ENCODE measurements around the gene LMLN.
"Not testable (repeated sequence)": the region's sequence is repeated elsewhere in the genome, so short reads cannot be mapped to it uniquely, and the experiment has no call there.

Gene LMLN

DNA sequence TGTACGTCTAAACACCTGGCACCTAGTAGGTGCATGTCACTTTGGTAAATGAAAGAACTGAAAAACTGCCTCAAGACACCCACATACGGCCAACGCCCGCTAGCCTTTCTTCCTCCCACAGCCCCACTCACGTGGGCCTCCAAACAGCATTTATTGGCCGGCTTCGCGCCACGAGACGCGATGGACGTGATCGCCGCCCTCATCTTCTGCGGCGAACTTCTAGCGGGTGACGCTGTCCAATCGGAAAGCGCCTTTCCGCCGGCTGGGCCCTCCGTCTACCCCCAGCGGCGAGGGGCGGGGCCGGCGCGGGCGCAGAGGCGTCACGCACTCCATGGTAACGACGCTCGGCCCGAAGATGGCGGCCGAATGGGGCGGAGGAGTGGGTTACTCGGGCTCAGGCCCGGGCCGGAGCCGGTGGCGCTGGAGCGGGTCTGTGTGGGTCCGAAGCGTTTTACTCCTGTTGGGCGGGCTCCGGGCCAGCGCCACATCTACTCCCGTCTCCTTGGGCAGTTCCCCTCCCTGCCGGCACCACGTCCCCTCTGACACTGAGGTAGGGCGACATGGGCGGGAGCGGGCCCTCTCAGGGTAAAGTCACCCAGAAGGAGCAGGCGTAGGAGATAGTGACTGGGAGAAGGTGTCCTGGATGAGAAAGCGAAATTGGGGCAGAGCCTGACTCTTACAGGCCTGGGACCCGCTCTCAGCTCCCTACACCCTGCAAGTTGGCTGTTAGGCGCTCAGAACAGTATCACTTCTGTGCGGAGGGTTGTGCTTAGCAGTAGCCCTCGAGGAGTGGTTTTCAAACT, at the start of gene LMLN:
TSS of gene LMLN (plus strand) at position 327 of the 803 bp plus-strand sequence. CDS start at position 356, 29 bp downstream.
- DNase-seq (ENCODE audit: low read depth in 2 of 2) = peak; percentile 80 to 84

DNA sequence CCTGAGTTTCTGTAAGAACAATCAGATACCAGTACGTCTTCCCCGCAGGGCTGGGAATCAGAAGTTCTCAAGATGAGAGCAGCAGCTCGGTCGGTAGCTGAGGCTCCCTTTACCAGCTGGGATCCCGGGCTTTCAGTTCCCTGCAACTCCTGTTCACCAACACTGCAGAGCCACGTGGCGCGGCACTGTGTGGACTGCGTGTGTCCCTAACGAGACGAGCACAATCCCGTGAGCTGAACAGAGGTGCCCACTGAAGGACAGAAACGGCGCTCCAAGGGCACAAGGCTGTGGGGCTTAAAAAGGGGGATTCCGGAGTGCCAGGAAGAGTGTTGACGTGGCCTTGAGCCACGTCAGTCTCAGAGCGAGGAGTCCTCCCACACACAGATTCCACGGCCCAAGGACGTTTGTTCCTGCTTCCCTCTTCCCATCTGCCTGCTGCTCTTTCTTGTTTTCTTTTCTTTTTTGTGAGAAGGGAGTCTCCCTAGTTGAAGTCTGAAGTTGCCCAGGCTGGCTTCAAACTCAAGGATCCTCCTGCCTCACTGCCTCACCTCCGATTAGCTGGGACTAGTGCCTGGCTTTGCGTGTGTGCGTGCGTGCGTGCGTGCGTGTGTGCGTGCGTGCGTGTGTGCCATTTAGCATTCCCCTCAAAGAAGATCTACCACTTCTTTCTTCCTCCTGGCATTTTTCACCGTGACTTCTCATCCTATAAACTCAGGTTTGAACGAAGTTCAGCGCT, 47.1 kb upstream of the LMLN start:
- no peak for DNase-seq (ENCODE audit: low read depth in 2 of 2)

DNA sequence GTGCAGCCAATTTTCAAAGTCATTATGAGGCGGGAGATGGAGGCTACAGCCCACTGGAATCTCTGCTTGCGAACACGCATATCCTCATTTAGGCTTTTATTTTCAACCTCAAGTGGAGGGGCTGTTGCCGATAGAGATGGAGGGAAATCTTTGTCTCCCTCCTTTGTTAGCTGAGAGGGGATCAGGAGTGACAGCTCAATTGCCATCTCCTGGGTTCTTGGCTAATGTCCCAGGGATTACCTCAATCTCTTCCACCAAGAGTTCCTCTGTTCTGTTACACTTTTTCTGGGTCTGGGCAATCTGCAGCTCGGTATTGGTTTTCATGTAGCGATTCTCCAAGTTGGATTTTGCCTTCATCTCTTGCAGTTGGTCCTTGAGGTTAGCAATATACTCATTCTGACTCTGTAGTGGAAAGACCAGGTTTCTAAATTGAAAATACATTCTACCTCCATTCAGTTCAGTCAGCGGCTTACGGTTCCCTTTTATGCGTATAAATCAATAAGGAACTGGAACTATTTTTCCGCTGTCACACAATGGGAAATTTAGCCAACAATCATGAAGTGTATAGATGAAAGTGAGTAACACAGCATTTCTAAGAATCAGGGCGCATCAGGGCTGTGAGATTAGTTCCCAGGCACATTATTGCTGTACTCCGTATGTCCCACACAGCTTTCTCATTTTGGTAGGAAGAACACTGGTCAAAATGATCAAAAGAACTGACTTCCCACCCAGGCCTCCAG, 46.2 kb upstream of the LMLN start:
- no peak for DNase-seq (ENCODE audit: low read depth in 2 of 2)

DNA sequence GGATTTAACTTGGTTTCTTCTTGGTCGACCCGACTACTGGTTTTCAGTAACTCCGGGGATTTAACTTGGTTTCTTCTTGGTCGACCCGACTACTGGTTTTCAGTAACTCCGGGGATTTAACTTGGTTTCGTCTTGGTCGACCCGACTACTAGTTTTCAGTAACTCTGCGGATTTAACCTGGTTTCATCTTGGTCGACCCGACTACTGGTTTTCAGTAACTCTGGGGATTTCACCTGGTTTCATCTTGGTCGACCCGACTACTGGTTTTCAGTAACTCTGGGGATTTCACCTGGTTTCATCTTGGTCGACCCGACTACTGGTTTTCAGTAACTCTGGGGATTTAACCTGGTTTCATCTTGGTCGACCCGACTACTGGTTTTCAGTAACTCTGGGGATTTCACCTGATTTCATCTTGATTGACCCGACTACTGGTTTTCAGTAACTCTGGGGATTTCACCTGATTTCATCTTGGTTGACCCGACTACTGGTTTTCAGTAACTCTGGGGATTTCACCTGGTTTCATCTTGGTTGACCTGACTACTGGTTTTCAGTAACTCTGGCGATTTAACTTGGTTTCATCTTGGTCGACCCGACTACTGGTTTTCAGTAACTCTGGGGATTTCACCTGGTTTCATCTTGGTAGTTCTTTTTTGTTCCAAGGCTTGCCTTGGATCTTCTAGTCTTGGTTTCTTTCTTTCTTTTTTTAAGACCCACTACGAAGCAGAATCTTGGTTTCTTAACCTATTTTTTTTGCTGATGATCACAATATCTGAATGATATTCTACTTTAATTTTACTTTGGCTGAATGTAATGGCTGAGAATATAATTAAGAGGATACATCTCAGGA, 38.4 kb upstream of the LMLN start:
- not testable (repeated sequence) for DNase-seq (ENCODE audit: low read depth in 2 of 2)

DNA sequence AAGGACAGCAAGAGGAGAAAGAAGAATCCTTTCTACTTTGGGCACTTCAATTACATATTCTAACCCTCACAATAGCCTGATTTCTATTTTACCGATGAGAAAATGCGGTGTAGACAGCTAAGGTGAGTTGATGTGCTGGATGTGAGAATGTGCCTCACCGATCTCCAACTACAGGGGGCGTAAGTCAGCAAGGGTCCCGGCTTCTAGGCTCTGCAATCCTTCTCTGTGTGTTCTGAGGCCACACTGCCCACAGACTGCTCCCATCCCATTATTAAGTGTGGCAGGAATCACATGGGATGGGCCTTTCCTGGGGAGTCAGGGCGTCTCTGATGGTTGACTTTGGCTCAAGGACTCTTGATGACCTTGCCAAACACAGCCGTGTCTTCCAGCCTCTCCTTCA, 33.6 kb upstream of the LMLN start:
- DNase-seq (ENCODE audit: low read depth in 2 of 2) = no peak

DNA sequence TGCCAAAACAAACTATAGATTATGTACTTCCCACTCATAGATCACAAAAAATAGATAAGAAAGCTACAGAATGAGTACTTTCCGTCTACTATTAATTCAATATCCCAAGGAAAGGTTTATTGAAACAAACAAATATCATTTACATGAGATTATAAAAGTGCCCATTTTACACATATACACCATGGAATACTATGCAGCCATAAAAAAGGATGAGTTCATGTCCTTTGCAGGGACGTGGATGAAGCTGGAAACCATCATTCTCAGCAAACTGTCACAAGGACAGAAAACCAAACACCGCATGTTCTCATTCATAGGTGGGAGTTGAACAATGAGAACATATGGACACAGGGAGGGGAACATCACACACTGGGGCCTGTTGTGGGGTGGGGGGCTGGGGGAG, 32.4 kb upstream of the LMLN start:
- DNase-seq (ENCODE audit: low read depth in 2 of 2) = not testable (repeated sequence)

DNA sequence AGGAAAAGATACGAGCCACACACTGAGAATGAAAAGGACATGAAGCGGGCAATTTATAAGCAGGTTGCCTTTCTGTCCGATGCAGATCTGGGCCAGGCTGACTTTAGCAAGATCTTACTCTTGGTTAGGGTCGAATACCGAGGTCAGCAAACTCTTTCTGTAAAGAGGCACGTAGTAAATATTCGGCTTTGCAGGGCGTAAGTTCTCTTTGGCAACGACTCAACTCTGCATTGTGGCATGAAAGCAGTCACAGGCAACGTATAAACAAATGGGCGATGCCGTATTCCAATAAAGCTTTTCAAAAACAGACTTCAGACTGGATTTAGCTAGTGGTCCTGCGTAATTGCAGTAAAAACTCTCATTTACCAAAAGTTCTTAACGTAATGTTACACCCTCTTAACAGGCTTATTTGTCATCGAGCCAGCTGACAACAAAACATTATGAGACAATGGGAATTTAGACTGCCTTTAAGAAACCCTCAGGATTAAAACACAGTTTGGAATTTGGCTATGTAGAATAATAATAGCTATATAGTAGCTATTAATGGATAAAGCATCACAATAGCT, 23.1 kb upstream of the LMLN start:
- no peak for DNase-seq (ENCODE audit: low read depth in 2 of 2)

GRCh38 chr3:197940745-197941384, 19.2 kb upstream of the LMLN start:
- DNase-seq (ENCODE audit: low read depth in 2 of 2) = no peak

DNA sequence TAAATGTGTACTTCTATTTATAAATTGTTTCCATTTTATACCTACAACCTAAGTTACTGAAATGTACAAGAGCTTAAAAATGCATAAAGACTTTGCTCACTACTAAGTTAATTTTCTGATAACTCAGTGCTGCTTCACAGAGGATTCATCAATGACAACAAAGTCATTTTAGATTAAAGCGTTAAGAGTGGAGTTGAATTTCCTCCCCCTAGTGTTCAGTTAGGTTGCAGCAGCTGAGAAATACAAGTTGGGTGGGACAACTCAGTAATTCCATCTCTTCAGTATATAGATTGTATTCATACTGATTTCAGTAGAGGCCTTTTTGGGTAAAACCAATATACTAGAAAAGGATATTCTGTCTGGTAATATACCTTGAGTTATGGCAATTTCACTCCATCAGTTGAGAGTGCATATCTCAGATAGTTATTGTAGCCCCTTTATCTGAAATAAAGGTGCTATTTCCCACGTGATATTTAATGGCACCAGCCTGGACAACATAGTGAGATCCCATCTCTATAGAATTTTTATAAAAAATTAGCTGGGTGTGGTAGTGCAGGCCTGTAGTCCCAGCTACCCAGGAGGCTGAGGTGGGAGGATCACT, 17.0 kb upstream of the LMLN start:
- DNase-seq (ENCODE audit: low read depth in 2 of 2) = no peak

DNA sequence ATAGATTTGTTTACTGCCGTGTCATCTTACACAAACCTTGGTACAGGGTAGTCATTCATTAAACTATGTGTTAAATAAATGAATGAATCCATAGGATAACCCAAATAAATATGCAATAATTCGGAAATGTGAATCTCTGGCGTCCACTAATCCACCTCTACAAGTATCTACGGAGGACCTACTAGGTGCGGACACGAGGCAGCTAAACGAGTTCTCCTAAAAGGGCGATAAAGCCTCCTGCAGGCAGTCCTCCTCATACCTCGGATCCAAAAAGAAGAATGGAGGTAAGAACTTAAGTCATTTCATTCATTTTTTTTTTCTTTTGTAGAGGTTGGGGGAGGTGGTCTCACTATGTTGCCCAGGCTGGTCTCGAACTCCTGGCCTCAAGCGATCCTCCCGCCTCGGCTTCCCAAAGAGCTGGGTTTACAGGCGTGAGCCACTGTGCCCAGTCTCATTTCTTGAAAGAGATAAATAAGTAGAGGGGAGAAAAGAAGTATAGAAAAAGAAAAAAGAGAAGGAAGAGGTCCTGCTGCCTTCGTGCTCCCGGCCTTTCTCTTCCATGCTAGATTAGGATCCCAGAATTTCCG, 10.7 kb upstream of the LMLN start:
- DNase-seq (ENCODE audit: low read depth in 2 of 2) = no peak

DNA sequence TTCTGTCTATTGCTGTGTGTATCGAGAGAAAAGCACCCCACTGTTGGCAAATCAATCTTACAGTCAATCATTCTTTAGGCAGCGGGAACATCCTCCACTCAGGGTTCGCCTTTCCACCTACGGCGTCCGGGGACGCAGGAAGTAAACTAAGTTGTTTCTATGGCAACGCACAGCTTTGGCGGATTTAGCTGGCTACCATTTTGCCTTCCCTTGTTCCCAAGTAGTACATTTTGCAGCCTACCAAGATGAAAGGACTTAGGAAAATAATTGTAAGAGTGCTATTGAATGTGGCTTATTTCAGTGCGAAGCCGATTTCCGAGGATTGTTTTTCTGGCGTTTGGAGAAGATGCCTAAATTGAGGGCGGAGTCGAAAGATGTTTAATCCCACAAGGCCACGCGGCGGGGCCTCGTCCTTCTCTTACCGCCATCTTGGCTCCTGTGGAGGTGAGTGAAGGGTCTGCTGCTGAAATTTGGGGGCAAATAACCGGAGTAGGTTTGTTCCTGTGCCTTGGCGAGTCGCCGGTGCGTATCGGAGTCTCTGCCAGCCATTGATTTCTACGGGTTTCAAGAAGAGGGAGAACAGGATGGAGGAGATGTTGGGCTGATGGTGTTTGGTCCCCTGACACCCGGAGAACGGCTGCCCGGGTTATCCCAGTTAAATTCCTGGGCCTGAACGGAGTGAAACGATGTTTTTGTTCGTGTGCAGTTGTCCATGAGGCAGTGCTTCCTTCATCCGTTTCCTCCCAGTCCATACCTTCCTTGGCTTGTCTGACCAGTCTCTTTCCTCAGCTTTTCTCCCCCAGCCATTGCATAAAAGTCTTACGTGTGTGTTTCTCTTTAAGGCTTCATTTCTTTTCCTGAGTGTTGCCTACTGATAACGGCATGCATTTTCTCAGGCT, 10.0 kb upstream of the LMLN start, which contains the start of gene RPL35A:
TSS of gene RPL35A (plus strand) at position 413 of the 899 bp plus-strand sequence. CDS start 778 bp downstream, outside the sequence.
- peak; percentile 60 for DNase-seq (ENCODE audit: low read depth in 2 of 2)

DNA sequence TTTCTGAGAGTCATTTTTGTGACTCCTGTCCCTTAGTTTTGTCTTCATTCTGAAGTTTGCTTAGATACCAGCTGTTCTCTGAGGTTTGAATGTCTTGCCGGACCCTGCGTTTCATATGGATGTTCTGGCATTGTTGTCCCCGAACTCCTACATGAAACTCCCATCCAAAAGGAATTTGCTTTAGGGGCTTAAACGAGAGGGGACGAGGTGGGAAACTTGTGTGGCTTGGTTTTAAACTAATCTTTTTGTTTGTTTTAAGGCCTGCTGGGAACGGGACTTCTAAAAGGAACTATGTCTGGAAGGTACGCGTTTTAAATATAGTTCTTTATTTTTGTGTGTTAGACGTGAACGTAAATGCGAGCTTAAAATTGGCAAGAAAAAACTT, 9.3 kb upstream of the LMLN start:
- DNase-seq (ENCODE audit: low read depth in 2 of 2) = no peak

- no peak for DNase-seq (ENCODE audit: low read depth in 2 of 2)
These were observed 8.5 kb upstream of the LMLN start for GRCh38 chr3:197951392-197951990.

- DNase-seq (ENCODE audit: low read depth in 2 of 2) = no peak
These were observed 7.6 kb upstream of the LMLN start for GRCh38 chr3:197952440-197952839.

GRCh38 chr3:197953325-197953724, 6.7 kb upstream of the LMLN start:
- no peak for DNase-seq (ENCODE audit: low read depth in 2 of 2)

GRCh38 chr3:197953881-197954280, 6.1 kb upstream of the LMLN start:
- DNase-seq (ENCODE audit: low read depth in 2 of 2) = no peak

- DNase-seq (ENCODE audit: low read depth in 2 of 2) = no peak
These were observed 4.0 kb upstream of the LMLN start for GRCh38 chr3:197955892-197956477.

DNA sequence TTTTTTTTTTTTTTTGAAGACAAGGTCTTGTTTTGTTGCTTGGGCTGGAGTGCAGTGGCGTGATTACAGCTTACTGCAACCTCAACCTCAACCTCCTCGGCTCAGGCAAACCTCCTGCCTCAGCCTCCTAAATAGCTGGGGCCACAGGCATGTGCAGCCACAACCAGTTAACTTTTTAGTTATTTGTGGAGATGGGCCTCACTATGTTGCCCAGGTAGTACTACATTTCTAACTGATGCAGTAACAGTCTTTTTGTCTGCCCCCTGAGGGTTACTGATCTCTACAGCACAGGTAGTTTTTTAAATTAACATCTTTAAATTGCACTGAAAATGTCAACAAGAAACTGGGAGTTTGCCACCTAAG, 3.4 kb upstream of the LMLN start:
- no peak for DNase-seq (ENCODE audit: low read depth in 2 of 2)

Data from stimulated activated CD4-positive, alpha-beta T cell treated with anti-CD3 and anti-CD28 coated beads, Interleukin-1b, Interleukin-23, amount 100 ng/mL, for 1 hour (primary cell).